SK-N-SH (cell line): ENCODE data around the gene DAB2IP. TPM values are rescaled to one million over a fixed set of nuclear protein-coding genes. Genes with fewer than 3 reads are reported as not detected.

ENCODE experiments used
- polyA plus RNA-seq, 3 experiments: library from polyadenylated mRNA; depleted of rRNA; stranded (reverse); fragments of >200 nt; gene quantifications; 2 replicates each; pipeline ENCODE4 v1.2.3, GENCODE V29; 2012

Gene DAB2IP
- polyA plus RNA-seq, 1 of the 3 experiments (the other 2 are of a cell fraction), result 21.4 TPM

Other genes with a start within 250 kb of the DAB2IP start
- 0.03 and 0.11 TPM in 2 replicates for gene GGTA1, start 151.8 kb upstream of the DAB2IP start, polyA plus RNA-seq (2012; rRNA removed)